Astrocyte of the cerebellum (primary cell): ENCODE data around the gene ARCN1.

ENCODE experiments used
- DNase-seq: peaks from one replicate; pipeline ENCODE4 v3.0.0-alpha.2; 2011; ENCODE audit warnings: low read depth
- H3K4me3 ChIP-seq: 2 replicates; pipeline ENCODE4 v1.5.1; 2011; ENCODE audit warnings: mild to moderate bottlenecking, low read depth, low read length, moderate library complexity
- CTCF ChIP-seq: IDR thresholded peaks from 2 replicates; pipeline ENCODE4 v1.5.1; 2012; ENCODE audit warnings: low read length, low read depth, moderate library complexity, mild to moderate bottlenecking; ENCODE audit errors: missing control alignments
- in situ Hi-C: cut with HindIII; loops from 2 replicates; pipeline ENCODE4 v1.10.0; 2017; ENCODE audit warnings: low sequenced_read_pairs

The ARCN1 gene

GRCh38 chr11:118528511-118528910 lies 43.7 kb upstream of the ARCN1 start:
- in situ Hi-C loops: no loop called here
- no peak for DNase-seq
- no peak overlapping the region for H3K4me3 ChIP-seq
- TF ChIP-seq CTCF: no peak

GRCh38 chr11:118529584-118530175 lies 42.5 kb upstream of the ARCN1 start:
- no peak for TF ChIP-seq CTCF
- DNase-seq: no peak
- in situ Hi-C loops: no loop called here
- H3K4me3 ChIP-seq: peak overlapping the region; percentile 80

GRCh38 chr11:118530180-118530682 lies 42.0 kb upstream of the ARCN1 start:
- in situ Hi-C loops: no loop called here
- no peak for DNase-seq
- H3K4me3 ChIP-seq: peak overlapping the region; percentile 80
- TF ChIP-seq CTCF: peak; percentile 3

GRCh38 chr11:118530683-118531596 lies 41.3 kb upstream of the ARCN1 start, which contains the start of gene TMEM25:
Gene TMEM25, plus strand, starts transcription at chr11:118531192. Its CDS starts 610 bp downstream, at chr11:118531802.
- in situ Hi-C loops: no loop called here
- no peak for TF ChIP-seq CTCF
- DNase-seq: no peak
- peak within 1 kb of the TSS; percentile 80 for H3K4me3 ChIP-seq

GRCh38 chr11:118531597-118532084 lies 40.6 kb upstream of the ARCN1 start:
- in situ Hi-C loops: no loop called here
- no peak for DNase-seq
- no peak for TF ChIP-seq CTCF
- peak overlapping the region; percentile 80 for H3K4me3 ChIP-seq

GRCh38 chr11:118532091-118532490 lies 40.1 kb upstream of the ARCN1 start:
- no peak for TF ChIP-seq CTCF
- H3K4me3 ChIP-seq: peak overlapping the region; percentile 80
- in situ Hi-C loops: no loop called here

More at GRCh38 chr11:118532091-118532490, 40.1 kb upstream of the ARCN1 start:
- no peak for DNase-seq
